Cardiac muscle cell (in vitro differentiated cells and primary cell): ENCODE results near the gene PRLR. TPM values are rescaled to one million over a fixed set of nuclear protein-coding genes. Genes with fewer than 3 reads are reported as not detected.
"Not testable (repeated sequence)": the region's sequence is repeated elsewhere in the genome, so short reads cannot be mapped to it uniquely, and the experiment has no call there.

Experiments used
- DNase-seq, 2 donors: peaks; one replicate each; pipeline versions ENCODE4 v3.0.0 to v3.0.0-alpha.2; 2010 to 2017; ENCODE audit warnings: low read depth in 1 of 2, low spot score in 1 of 2
- H3K27ac ChIP-seq: fragments of 200-600 bp; sonication (generic); 2 replicates; pipeline ENCODE4 v1.5.1; 2016
- H3K27me3 ChIP-seq: fragments of 200-600 bp; sonication (generic); 2 replicates; pipeline ENCODE4 v1.6.0; 2016; ENCODE audit warnings: control low read depth
- H3K36me3 ChIP-seq: fragments of 200-600 bp; sonication (generic); 2 replicates; pipeline ENCODE4 v1.5.1; 2016; ENCODE audit warnings: control low read depth
- H3K4me1 ChIP-seq: fragments of 200-600 bp; sonication (generic); 2 replicates; pipeline ENCODE4 v1.8.1; 2017; ENCODE audit warnings: low read depth, mild to moderate bottlenecking, mixed run types
- H3K4me3 ChIP-seq: fragments of 200-600 bp; sonication (generic); 2 replicates; pipeline ENCODE4 v1.5.1; 2016; ENCODE audit warnings: mild to moderate bottlenecking
- H3K9me3 ChIP-seq: fragments of 200-600 bp; sonication (generic); 2 replicates; pipeline ENCODE4 v1.5.1; 2017; ENCODE audit warnings: low read depth, mild to moderate bottlenecking, control low read depth
- polyA plus RNA-seq: library from polyadenylated mRNA; unstranded; fragments of >200 nt; fragmentation: Nextera tagmentation; extraction: Ambion mirVana; gene quantifications from 2 replicates; pipeline ENCODE4 v1.2.1, GENCODE V29; 2016
- total RNA-seq: library from RNA; depleted of rRNA; stranded (reverse); fragments of >200 nt; gene quantifications from 2 replicates; pipeline ENCODE4 v1.2.3, GENCODE V29; 2016
- TF ChIP-seq, protein P1 (sequence below): IDR thresholded peaks from 2 replicates; pipeline ENCODE4 v1.5.1; 2012; ENCODE audit warnings: low read depth, mild to moderate bottlenecking, low read length

Gene PRLR
- total and polyA plus RNA-seq, 2 experiments from 2014 or later: 0.06 TPM; not detected in 1

DNA sequence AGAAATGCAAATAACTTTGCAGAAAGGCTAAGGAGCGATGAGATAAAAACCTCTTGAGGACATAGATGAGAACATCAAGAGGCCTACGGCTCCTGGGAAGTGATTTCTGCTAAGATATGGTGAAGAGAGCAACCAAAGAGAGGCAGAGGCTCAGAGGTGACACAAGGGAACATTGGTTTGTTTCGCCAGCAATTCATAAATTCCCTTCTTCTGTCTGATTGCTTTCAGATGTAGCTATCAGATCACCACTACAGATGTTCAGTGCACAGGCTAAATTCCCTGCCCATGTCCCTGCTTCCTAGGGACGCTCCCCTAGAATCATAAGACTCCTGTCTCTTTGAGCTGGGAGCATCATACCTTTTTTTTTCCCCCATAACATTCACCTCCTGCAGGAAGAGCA, 193.8 kb downstream of the PRLR start:
- TF ChIP-seq, protein P1, sequence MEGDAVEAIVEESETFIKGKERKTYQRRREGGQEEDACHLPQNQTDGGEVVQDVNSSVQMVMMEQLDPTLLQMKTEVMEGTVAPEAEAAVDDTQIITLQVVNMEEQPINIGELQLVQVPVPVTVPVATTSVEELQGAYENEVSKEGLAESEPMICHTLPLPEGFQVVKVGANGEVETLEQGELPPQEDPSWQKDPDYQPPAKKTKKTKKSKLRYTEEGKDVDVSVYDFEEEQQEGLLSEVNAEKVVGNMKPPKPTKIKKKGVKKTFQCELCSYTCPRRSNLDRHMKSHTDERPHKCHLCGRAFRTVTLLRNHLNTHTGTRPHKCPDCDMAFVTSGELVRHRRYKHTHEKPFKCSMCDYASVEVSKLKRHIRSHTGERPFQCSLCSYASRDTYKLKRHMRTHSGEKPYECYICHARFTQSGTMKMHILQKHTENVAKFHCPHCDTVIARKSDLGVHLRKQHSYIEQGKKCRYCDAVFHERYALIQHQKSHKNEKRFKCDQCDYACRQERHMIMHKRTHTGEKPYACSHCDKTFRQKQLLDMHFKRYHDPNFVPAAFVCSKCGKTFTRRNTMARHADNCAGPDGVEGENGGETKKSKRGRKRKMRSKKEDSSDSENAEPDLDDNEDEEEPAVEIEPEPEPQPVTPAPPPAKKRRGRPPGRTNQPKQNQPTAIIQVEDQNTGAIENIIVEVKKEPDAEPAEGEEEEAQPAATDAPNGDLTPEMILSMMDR: no peak
- Histone ChIP-seq H3K4me1 (peaks cover 8% of the 10 kb centered on the region), H3K4me3 (no peak overlapping the region), H3K36me3 (no peaks in the 10 kb centered on the region), H3K27me3 (no peaks in the 10 kb centered on the region), H3K9me3 (no peaks in the 10 kb centered on the region), H3K27ac (no peak overlapping the region)
- no peak for DNase-seq

DNA sequence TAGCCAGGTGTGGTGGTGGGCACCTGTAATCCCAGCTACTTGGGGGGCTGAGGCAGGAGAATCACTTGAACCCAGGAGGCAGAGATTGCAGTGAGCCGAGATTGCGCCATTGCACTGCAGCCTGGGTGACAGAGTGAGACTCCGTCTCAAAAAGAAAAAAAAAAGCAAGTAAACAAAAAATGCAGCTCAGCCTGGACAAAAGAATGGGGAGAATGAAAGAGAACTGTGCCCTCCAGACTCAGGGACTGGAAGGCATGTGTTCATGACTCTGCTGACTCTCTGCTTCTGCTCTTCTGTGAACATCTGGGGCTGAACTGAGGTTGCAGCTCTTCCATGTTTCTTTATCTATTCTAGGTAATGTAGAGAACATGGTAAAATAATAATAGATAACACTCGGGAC, 194.4 kb downstream of the PRLR start:
- H3K4me3 ChIP-seq, DNase-seq, H3K36me3 ChIP-seq, H3K27me3 ChIP-seq, H3K27ac ChIP-seq, H3K9me3 ChIP-seq, H3K4me1 ChIP-seq: not testable (repeated sequence)

DNA sequence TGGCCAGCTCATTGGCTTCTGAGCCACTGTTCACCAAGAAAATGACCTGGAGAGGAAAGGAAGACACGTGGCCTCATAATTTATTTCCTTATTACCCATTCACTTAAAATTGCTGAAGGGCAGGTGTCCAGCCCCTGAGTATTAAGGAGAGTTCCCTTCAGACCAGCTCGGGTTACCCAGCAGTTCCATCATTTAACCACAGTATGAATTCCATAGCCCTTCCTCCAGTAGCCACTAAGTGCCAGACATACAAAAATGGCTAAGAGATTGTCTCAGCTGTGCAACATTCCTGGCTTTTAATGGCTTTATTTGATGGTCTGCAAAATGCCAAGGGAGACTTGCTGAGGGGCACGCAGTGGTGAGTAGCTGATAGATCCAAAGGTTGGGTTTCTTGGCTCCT, 195.0 kb downstream of the PRLR start:
- Histone ChIP-seq H3K9me3 (no peaks in the 10 kb centered on the region), H3K27ac (no peak overlapping the region), H3K4me1 (peaks cover 8% of the 10 kb centered on the region), H3K36me3 (no peaks in the 10 kb centered on the region), H3K4me3 (no peak overlapping the region), H3K27me3 (no peaks in the 10 kb centered on the region)
- TF ChIP-seq, protein P1: no peak
- DNase-seq: no peak

DNA sequence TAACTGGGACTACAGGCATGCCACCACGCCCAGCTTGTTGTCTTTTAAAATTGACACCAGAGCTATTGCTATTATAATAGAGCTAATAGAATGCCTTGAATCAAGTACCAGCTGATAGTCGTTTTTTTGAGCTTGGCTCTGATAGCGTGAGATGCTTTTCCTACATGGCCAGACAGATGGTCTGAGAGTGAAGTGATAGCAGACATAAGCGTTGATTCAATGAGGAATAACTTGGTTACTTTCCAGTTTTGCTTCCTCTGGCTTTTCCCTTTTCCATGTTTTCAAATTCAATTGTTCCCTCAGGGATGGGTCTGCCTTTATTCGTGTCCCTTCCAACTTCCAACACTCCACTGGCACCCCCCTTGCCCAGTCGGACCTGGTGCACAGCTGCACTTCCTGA, 197.9 kb downstream of the PRLR start:
- Histone ChIP-seq H3K27me3 (no peaks in the 10 kb centered on the region), H3K27ac (no peak overlapping the region), H3K36me3 (no peaks in the 10 kb centered on the region), H3K4me1 (no peaks in the 10 kb centered on the region), H3K9me3 (no peaks in the 10 kb centered on the region), H3K4me3 (no peak overlapping the region)
- TF ChIP-seq, protein P1: no peak
- no peak for DNase-seq

DNA sequence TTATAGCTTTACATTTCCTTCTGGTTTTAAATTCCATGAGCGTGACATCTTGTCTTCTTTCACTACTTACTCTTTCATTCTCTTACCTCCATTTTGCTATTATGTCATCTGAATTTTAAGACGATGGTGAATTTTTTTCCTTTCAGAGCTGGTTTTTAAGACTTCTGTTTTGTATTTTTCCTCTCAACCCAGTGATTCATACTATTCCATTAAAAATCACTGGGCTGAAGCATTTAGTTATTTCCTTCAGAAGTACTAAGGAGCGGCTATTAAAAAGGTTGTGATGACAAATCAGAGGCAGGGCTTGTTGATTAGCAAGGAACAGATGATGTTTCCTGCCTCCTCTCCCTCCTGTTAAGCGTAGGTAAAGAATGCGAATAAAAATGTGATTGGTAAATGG, 199.0 kb downstream of the PRLR start:
- no peaks in the 10 kb centered on the region for H3K36me3 ChIP-seq

DNA sequence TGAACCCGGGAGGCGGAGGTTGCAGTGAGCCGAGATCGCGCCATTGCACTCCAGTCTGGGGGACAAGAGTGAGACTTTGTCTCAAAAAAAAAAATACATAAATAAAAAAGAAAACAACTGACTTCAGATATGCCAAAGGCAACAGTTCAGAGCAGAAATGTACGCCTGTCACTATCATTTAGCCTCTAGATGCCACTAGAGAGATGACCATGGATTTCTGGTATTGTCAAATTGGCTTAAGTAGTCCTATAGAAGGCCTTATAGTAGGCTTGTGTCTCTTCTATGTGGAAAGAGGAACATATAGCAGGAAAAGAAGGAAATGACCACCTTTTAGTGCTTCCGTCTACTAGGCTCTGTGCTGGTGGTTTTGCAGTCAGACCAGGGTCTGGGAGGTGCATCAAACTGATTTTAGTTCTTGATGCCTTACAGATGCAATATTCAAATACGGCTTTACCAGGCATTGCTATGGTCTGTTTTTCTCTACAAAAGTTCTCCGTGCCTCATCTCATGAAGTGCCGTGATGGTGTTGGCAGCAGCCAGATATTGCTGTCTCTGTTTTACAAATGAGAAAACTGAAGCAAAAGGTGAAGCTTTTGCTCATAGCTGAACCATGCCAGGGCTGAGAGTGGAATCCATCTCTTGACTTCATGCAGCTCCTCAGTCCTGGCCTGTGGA, 199.7 kb downstream of the PRLR start:
- Histone ChIP-seq H3K36me3 (no peaks in the 10 kb centered on the region), H3K27me3 (no peaks in the 10 kb centered on the region), H3K27ac (no peak overlapping the region), H3K4me3 (no peak overlapping the region), H3K4me1 (no peaks in the 10 kb centered on the region), H3K9me3 (no peaks in the 10 kb centered on the region)
- DNase-seq: no peak
- TF ChIP-seq, protein P1: no peak

More for the DNA sequence above, 199.0 kb downstream of the PRLR start:
- no peak overlapping the region for H3K4me3 ChIP-seq
- no peaks in the 10 kb centered on the region for H3K4me1 ChIP-seq
- no peaks in the 10 kb centered on the region for H3K9me3 ChIP-seq
- DNase-seq: peak in 1 of 2 donors; percentile 26
- TF ChIP-seq, protein P1: no peak
- no peak overlapping the region for H3K27ac ChIP-seq
- H3K27me3 ChIP-seq: no peaks in the 10 kb centered on the region
